IMR-90 (cell line): ENCODE results near the gene HSPG2. TPM values are rescaled to one million over a fixed set of nuclear protein-coding genes. Genes with fewer than 3 reads are reported as not detected.
"Not testable (repeated sequence)": the region's sequence is repeated elsewhere in the genome, so short reads cannot be mapped to it uniquely, and the experiment has no call there.

ENCODE experiments used
- ATAC-seq: fragments of 200-7000 bp; cut with Tn5 transposase; 2 replicates; pipeline ENCODE4 v1.9.1; 2020; ENCODE audit warnings: low read depth, mild to moderate bottlenecking, moderate library complexity
- BruUV-seq: library from RNA; stranded (reverse); fragments of 400-500 nt; replicated peaks from 2 replicates; lab custom pipeline; 2021; lab: Mats Ljungman, UMichigan
- CTCF ChIA-PET: fragments of 300-600 bp; formaldehyde crosslinking; extraction: SDS; loops from one replicate; lab custom pipeline; 2021; ENCODE audit warnings: antibody characterized with exemption; lab: Yijun Ruan, JAX
- POLR2A ChIA-PET: fragments of 300-600 bp; sonication (Branson Sonifier 250); formaldehyde crosslinking; loops from one replicate; lab custom pipeline; 2022; ENCODE audit warnings: antibody characterized with exemption; ENCODE audit not compliant: unreplicated experiment; lab: Charles Lee
- DNase-seq: peaks from one replicate; pipeline ENCODE4 v3.0.0; 2013
- H2AFZ ChIP-seq: replicated peaks from 2 replicates; pipeline ENCODE3; 2013; ENCODE audit warnings: low read length, mild to moderate bottlenecking; ENCODE audit not compliant: poor library complexity
- H2AK5ac ChIP-seq: 2 replicates; pipeline ENCODE4 v1.6.1; 2013; ENCODE audit warnings: low read depth, low read length, inconsistent platforms
- H2AK9ac ChIP-seq: replicated peaks from 2 replicates; pipeline ENCODE3; 2013; ENCODE audit warnings: mild to moderate bottlenecking, low read depth, low read length, moderate library complexity; ENCODE audit not compliant: poor library complexity
- H2BK120ac ChIP-seq: 2 replicates; pipeline ENCODE4 v1.6.1; 2013; ENCODE audit warnings: low read depth, low read length, inconsistent platforms
- H2BK15ac ChIP-seq: 3 replicates; pipeline ENCODE4 v1.6.1; 2013; ENCODE audit warnings: low read depth, low read length, inconsistent platforms
- H2BK20ac ChIP-seq: 2 replicates; pipeline ENCODE4 v1.6.1; 2013; ENCODE audit warnings: low read depth, mild to moderate bottlenecking, inconsistent platforms, low read length, moderate library complexity
- H2BK5ac ChIP-seq: 2 replicates; pipeline ENCODE4 v1.6.1; 2013; ENCODE audit warnings: mild to moderate bottlenecking, low read depth, low read length, inconsistent platforms; ENCODE audit not compliant: poor library complexity, severe bottlenecking
- H3K14ac ChIP-seq: replicated peaks from 2 replicates; pipeline ENCODE4 v1.6.1; 2013; ENCODE audit warnings: low read depth, low read length, inconsistent platforms
- H3K18ac ChIP-seq: 2 replicates; pipeline ENCODE4 v1.6.1; 2013; ENCODE audit warnings: low read depth, low read length, control low read depth
- H3K23ac ChIP-seq: 2 replicates; pipeline ENCODE4 v1.6.1; 2013; ENCODE audit warnings: low read depth, low read length, inconsistent platforms
- H3K27ac ChIP-seq: 2 replicates; pipeline ENCODE4 v1.5.1; 2013; ENCODE audit warnings: mild to moderate bottlenecking, control low read depth, low read length; ENCODE audit not compliant: insufficient read depth
- H3K27me3 ChIP-seq: 2 replicates; pipeline ENCODE4 v1.6.1; 2013; ENCODE audit warnings: low read length; ENCODE audit not compliant: control insufficient read depth, insufficient read depth
- H3K36me3 ChIP-seq: 2 replicates; pipeline ENCODE4 v1.6.1; 2013; ENCODE audit warnings: low read length, mixed read lengths; ENCODE audit not compliant: control insufficient read depth, insufficient read depth
- H3K4ac ChIP-seq: 2 replicates; pipeline ENCODE4 v1.6.1; 2013; ENCODE audit warnings: low read depth, low read length, inconsistent platforms
- H3K4me1 ChIP-seq: 2 replicates; pipeline ENCODE4 v1.6.1; 2013; ENCODE audit warnings: low read length, mixed read lengths; ENCODE audit not compliant: control insufficient read depth, insufficient read depth
- H3K4me2 ChIP-seq: 2 replicates; pipeline ENCODE4 v1.6.1; 2013; ENCODE audit warnings: low read depth, mild to moderate bottlenecking, control low read depth, low read length, moderate library complexity
- H3K4me3 ChIP-seq: 2 replicates; pipeline ENCODE4 v1.5.1; 2013; ENCODE audit warnings: low read depth, mild to moderate bottlenecking, control low read depth, low read length, moderate library complexity; ENCODE audit not compliant: insufficient read depth
- H3K56ac ChIP-seq: 2 replicates; pipeline ENCODE4 v1.6.1; 2013; ENCODE audit warnings: low read length, inconsistent platforms; ENCODE audit not compliant: insufficient read depth; ENCODE audit errors: extremely low read depth
- H3K79me1 ChIP-seq, 2 experiments: 2 replicates each; pipeline ENCODE4 v1.6.1; 2013; ENCODE audit warnings: low read length in 2 of 2, inconsistent platforms in 1 of 2, low read depth in 1 of 2
- H3K9ac ChIP-seq: 2 replicates; pipeline ENCODE4 v1.6.1; 2013; ENCODE audit warnings: low read depth, low read length, control low read depth
- H3K9me1 ChIP-seq: 2 replicates; pipeline ENCODE4 v1.6.1; 2013; ENCODE audit warnings: low read length, inconsistent platforms; ENCODE audit not compliant: insufficient read depth
- H3K9me3 ChIP-seq: 2 replicates; pipeline ENCODE4 v1.6.1; 2013; ENCODE audit warnings: low read length; ENCODE audit not compliant: control insufficient read depth, insufficient read depth
- H4K20me1 ChIP-seq: 2 replicates; pipeline ENCODE4 v1.6.1; 2013; ENCODE audit warnings: low read length, inconsistent platforms; ENCODE audit not compliant: insufficient read depth
- H4K5ac ChIP-seq: 2 replicates; pipeline ENCODE4 v1.6.1; 2013; ENCODE audit warnings: mild to moderate bottlenecking, low read depth, low read length, control low read depth
- H4K8ac ChIP-seq, 2 experiments: 2 replicates each; pipeline ENCODE4 v1.6.1; 2013; ENCODE audit warnings: low read depth in 2 of 2, low read length in 2 of 2, control low read depth in 1 of 2, inconsistent platforms in 1 of 2
- H4K91ac ChIP-seq: 2 replicates; pipeline ENCODE4 v1.6.1; 2013; ENCODE audit warnings: low read depth, low read length, inconsistent platforms; ENCODE audit not compliant: insufficient read depth
- MAFK ChIP-seq: IDR thresholded peaks from 2 replicates; pipeline ENCODE4 v1.6.1; 2012; ENCODE audit warnings: low read depth, low read length, improper control_type of control experiment
- MAZ ChIP-seq: IDR thresholded peaks from 2 replicates; pipeline ENCODE4 v1.6.1; 2012; ENCODE audit warnings: low read depth, mild to moderate bottlenecking, low read length, improper control_type of control experiment, moderate library complexity, borderline replicate concordance
- NFE2L2 ChIP-seq: fragments of 150-350 bp; IDR thresholded peaks from 2 replicates; pipeline ENCODE4 v1.6.1; 2016; ENCODE audit warnings: low read depth, mild to moderate bottlenecking, low read length
- WGBS, 2 experiments: methylation state at CpG; one replicate each; pipeline versions ENCODE4 v1.1.5 to v1.1.7; 2013; ENCODE audit warnings: missing lambda C conversion rate in 2 of 2; ENCODE audit not compliant: insufficient read length in 1 of 2; ENCODE audit errors: extremely low coverage in 2 of 2; 5-methylcytosine and 5-hydroxymethylcytosine counted together
- dilution Hi-C: fragments of 300-500 bp; cut with HindIII; formaldehyde crosslinking; loops from one replicate; pipeline ENCODE4 v1.14.3; 2018; ENCODE audit warnings: low sequenced_read_pairs; ENCODE audit not compliant: unreplicated experiment
- in situ Hi-C: fragments of 300-500 bp; cut with MboI; formaldehyde crosslinking; loops from 3 replicates; pipeline ENCODE4 v1.14.3; 2019; ENCODE audit warnings: low sequenced_read_pairs, inconsistent platforms, mixed read lengths
- intact Hi-C: fragments of 100-400 bp; cut with micrococcal nuclease; formaldehyde crosslinking; loops from 2 replicates; pipeline ENCODE4 v1.10.0; 2022
- polyA plus RNA-seq, 3 experiments: library from polyadenylated mRNA; depleted of rRNA; stranded (reverse); fragments of >200 nt; gene quantifications; 2 replicates each; pipeline ENCODE4 v1.2.3, GENCODE V29; 2012; ENCODE audit warnings: low replicate concordance in 1 of 3
- total RNA-seq: library from RNA; depleted of rRNA; stranded (reverse); fragments of >200 nt; gene quantifications from 2 replicates; pipeline ENCODE4 v1.2.3, GENCODE V29; 2012

HSPG2 gene
- total and polyA plus RNA-seq, 2 of the 4 experiments (the other 2 are of a cell fraction): 15.8 to 94.0 TPM

DNA sequence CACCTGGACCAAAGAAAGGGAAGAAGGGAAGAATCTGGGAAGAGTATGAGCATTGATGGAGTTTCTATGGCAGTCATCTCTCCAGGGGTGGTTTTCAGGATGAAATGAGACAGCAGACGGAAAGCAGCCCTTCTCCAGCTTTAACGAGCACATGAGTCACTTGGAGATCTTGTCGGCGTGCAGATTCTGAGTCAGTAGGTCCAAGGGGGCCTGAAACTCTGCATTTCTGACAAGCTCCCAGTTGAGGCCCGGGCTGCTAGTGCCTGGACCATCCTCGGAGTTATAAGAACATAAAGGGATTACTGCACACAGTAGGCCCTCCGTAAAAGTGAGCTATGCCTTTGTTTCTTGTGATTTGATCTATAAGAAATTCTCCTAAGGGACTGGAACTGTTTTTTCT lies 17.6 kb downstream of the HSPG2 start (continued):
- TF ChIP-seq NFE2L2: 0 out of 2 replicates have a peak, but pooled peaks have one; percentile 9
- TF ChIP-seq MAZ: peak; percentile 27; the same call in 1 of the 2 replicates
- TF ChIP-seq MAFK: 0 out of 2 replicates have a peak, but pooled peaks have one; percentile 35

GRCh38 chr1:21917239-21917631 lies 19.9 kb downstream of the HSPG2 start:
- in situ Hi-C loops, H3K18ac ChIP-seq, H3K36me3 ChIP-seq, H3K27ac ChIP-seq, H3K9me3 ChIP-seq, H3K4me3 ChIP-seq, H3K9ac ChIP-seq, dilution Hi-C loops, H2AFZ ChIP-seq, H3K23ac ChIP-seq, BruUV-seq, H4K91ac ChIP-seq, H3K14ac ChIP-seq, H4K5ac ChIP-seq, DNase-seq, H2BK20ac ChIP-seq, H2BK5ac ChIP-seq, ATAC-seq, H2AK9ac ChIP-seq, H2BK120ac ChIP-seq, H2BK15ac ChIP-seq, H4K8ac ChIP-seq, H3K4me2 ChIP-seq, H3K27me3 ChIP-seq, H3K4ac ChIP-seq, POLR2A ChIA-PET, H3K56ac ChIP-seq: not testable (repeated sequence)
- Histone ChIP-seq H4K20me1 (peaks cover 43% of the 10 kb centered on the region), H3K79me1 (peaks cover 34 to 89% of the 10 kb centered on the region in 2 experiments), H2AK5ac (0 out of 2 replicates have a peak overlapping the region, but pooled peaks have one; percentile 15), H3K9me1 (peaks cover 20% of the 10 kb centered on the region), H3K4me1 (peaks cover 28% of the 10 kb centered on the region)
- intact Hi-C loops: loop anchor here (5.0 kb wide), 2 partner anchors 45 to 215 kb away; no protein-coding TSS in a partner anchor
- CTCF ChIA-PET: interaction anchor here (0.6 kb wide), 1 partner anchor 30 kb away, joined by 3 read pairs; no protein-coding TSS in a partner anchor
- WGBS, 2 experiments: 100% methylated on average over 2 of the region's 6 CpGs; no CpG with 5 or more reads in 1 of the 2 experiments
